AG10803 (cell line): Measurements from ENCODE around the gene ARID1B.
A peak's percentile ranks its signal among the peaks of the same experiment; 100 is the strongest.

Experiments used
- DNase-seq: peaks from one replicate; pipeline ENCODE4 v3.0.0; 2010; ENCODE audit warnings: low read depth
- H3K4me3 ChIP-seq: 2 replicates; pipeline ENCODE4 v1.5.1; 2011; ENCODE audit warnings: mild to moderate bottlenecking, low read length, control low read depth
- TF ChIP-seq, protein P1 (sequence below): conservative IDR thresholded peaks from 2 replicates; pipeline ENCODE4 v1.5.1; 2011; ENCODE audit warnings: mild to moderate bottlenecking, low read length, control low read depth, inconsistent platforms

ARID1B gene

DNA sequence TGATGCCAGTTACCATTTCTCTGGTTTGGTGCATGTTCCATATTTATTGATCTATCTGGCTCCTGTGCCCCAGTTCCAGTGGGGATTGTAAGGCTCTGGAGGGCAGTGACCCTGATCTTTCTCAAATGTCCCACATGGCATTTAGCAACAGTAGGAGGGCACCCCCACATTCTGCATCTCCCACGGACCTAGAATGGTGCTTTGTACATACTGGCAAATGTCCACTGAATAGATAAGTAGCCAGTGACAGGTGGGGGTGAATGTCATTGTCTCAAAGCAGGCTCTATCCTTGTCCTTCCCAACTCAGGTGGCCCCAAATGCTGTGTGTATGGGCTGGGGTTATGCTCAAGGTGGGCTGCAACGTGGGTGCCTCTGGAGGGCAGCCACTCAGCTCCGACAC is 462.0 kb downstream of the ARID1B start:
- H3K4me3 ChIP-seq = no peak overlapping the region
- TF ChIP-seq, protein P1, sequence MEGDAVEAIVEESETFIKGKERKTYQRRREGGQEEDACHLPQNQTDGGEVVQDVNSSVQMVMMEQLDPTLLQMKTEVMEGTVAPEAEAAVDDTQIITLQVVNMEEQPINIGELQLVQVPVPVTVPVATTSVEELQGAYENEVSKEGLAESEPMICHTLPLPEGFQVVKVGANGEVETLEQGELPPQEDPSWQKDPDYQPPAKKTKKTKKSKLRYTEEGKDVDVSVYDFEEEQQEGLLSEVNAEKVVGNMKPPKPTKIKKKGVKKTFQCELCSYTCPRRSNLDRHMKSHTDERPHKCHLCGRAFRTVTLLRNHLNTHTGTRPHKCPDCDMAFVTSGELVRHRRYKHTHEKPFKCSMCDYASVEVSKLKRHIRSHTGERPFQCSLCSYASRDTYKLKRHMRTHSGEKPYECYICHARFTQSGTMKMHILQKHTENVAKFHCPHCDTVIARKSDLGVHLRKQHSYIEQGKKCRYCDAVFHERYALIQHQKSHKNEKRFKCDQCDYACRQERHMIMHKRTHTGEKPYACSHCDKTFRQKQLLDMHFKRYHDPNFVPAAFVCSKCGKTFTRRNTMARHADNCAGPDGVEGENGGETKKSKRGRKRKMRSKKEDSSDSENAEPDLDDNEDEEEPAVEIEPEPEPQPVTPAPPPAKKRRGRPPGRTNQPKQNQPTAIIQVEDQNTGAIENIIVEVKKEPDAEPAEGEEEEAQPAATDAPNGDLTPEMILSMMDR = no peak
- no peak for DNase-seq

DNA sequence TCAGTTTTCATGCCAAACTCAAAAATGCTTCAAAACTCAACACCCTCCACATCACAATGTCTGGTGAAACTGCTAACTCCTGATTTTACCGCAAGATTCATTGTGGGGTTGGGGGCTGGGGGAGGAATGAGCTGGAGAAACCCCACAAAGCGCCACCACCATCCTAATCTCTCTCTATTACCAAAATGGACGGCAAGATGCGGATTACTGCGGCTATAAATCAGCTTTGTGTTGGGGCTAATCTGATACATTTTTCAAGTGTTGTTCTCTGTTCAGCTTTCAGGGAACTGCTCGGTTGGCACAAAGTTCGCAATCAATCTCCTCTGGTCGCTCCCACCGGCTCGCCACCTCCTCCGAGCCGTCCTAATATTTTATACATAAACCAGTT is 462.5 kb downstream of the ARID1B start:
- peak overlapping the region; percentile 51 for H3K4me3 ChIP-seq
- no peak for DNase-seq
- TF ChIP-seq, protein P1 = no peak

DNA sequence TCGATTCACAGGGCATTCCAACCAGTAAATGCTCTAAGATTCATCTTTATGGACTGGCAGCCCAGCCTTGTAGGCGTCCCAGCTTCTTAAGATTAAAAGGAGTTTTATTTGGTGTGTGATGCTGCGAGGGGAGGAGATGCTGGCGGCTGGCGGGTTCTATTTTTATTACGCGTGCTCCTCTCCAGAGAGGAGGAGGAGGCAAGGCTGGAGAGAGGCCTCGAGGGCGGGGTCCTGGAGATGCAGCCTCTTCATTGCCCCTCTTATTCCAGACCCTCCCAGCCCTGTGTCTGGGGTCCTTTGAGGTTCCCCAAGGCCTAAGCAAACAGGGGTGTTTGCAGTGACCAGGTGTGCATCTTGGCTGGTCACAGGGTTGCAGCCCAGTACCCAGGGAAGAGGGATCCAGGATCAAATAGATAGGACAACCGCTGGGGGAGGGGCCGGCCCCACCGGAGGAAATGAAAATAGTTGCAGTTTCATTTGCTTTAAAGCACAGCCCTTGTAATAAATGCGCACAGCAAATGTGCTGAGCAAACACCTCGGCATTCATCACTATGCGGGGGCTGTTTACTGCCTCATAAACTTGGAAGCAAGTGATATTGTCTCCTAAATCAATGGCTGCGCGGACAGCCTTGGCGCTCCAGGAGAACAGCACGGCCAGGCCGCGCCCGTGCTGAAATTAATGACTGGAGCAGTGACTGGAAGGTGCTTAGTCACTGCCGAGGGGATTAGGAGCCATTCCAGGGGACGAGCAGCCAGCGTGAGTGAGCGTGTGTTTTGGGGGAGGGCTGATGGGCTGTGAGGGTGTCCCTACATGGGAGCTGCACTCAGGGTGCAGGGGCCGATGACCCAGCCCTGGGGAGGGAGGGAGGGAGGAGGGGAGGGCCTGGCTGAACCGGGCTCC is 463.1 kb downstream of the ARID1B start:
- TF ChIP-seq, protein P1 = no peak
- DNase-seq = peak; percentile 88
- peak overlapping the region; percentile 51 for H3K4me3 ChIP-seq

DNA sequence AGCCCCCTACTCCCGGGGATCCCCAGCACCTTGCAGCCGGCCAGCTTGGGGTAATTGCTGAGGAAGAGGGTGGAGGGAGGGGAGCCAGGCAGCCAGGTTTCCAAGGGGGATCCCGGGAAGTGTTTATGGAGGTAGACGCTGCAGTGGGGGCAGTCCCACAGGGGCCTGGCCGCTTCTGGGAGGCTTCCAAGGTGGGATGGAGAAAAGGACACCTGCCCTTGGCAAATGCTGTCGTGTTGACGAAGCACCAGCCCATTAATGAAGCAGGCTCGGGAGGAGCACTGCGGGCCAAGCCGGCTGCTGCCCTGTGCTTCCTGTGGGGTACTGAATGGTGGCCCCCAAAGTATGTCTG is 463.8 kb downstream of the ARID1B start:
- TF ChIP-seq, protein P1 = no peak
- no peak for DNase-seq
- no peak overlapping the region for H3K4me3 ChIP-seq

DNA sequence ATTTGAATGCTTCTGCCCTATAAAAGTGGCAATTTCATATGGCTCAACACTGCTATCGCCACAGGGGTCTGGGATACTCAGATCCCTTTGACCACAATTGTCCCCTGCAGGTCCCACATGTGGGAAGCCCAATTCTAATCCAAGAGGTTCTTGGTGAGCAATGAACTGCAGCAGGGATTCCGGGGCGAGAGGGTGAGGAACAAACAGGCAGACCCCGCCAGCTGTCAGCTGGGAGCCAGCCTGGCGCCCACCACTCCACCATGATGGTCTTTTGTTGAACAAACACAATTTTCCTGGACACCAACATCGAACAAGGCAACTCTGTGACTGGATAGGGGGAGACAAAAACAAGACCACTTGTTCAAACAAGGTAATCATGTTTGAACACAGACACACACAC is 465.6 kb downstream of the ARID1B start:
- DNase-seq = no peak
- H3K4me3 ChIP-seq = no peak overlapping the region
- TF ChIP-seq, protein P1 = no peak

DNA sequence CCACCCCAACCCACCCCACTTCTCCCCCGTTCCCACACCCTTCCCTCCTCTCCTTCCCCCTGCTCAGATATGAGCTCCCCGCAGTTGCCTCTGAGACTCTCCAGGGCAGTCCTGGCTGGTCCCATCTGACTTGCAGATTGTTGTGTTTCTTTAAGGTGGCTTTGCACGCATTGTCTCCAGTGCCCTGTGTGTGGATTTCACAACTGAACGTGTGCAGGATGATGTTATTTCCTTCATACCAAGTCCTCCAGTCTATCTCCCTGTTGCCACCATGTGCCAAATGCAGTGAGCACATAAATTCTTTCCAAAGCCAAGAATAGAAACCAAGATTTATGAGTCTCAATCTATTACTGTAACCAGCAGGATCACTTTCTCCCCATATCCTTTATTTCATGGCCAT is 467.0 kb downstream of the ARID1B start:
- TF ChIP-seq, protein P1 = no peak
- peak; percentile 99 for DNase-seq
- H3K4me3 ChIP-seq = no peak overlapping the region

DNA sequence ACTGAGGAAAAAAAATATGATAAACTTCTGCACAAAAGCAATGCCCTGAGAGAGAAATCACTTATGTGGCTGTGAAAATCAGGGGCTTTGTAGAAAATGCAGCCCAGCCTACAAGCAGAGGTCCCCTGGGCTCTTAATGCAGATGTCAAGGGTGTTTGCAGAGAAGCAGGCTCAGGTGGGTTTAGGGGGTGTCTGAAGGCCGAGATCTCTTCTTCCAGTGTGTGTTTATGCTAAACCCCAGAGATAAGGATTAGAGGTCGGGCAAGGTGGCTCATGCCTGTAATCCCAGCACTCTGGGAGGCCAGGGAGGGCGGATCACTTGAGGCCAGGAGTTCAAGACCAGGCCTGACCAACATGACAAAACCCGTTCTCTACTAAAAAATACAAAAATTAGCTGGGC is 467.6 kb downstream of the ARID1B start:
- TF ChIP-seq, protein P1 = no peak
- no peak for DNase-seq
- no peak overlapping the region for H3K4me3 ChIP-seq
